Adipocyte (in vitro differentiated cells): ENCODE data around the gene LURAP1L.

Experiments
- DNase-seq: peaks from one replicate; pipeline ENCODE4 v3.0.0-alpha.2; 2015; ENCODE audit warnings: low read depth
- H3K27me3 ChIP-seq: replicated peaks from 2 replicates; pipeline ENCODE4 v1.7.0; 2013; ENCODE audit warnings: mild to moderate bottlenecking, low read length, moderate library complexity; ENCODE audit not compliant: control insufficient read depth, insufficient read depth
- H3K36me3 ChIP-seq: 2 replicates; pipeline ENCODE4 v1.7.0; 2013; ENCODE audit warnings: low read length, mild to moderate bottlenecking, moderate library complexity; ENCODE audit not compliant: control insufficient read depth, insufficient read depth, severe bottlenecking
- H3K4me1 ChIP-seq: 2 replicates; pipeline ENCODE4 v1.7.0; 2013; ENCODE audit warnings: mild to moderate bottlenecking, low read length, moderate library complexity; ENCODE audit not compliant: control insufficient read depth, insufficient read depth
- H3K4me3 ChIP-seq: 2 replicates; pipeline ENCODE4 v1.7.0; 2013; ENCODE audit warnings: mild to moderate bottlenecking, low read length, moderate library complexity
- H3K9ac ChIP-seq: 2 replicates; pipeline ENCODE4 v1.7.0; 2013; ENCODE audit warnings: mild to moderate bottlenecking, low read length, moderate library complexity
- H3K9me3 ChIP-seq: 2 replicates; pipeline ENCODE4 v1.7.0; 2013; ENCODE audit warnings: mild to moderate bottlenecking, low read length, moderate library complexity; ENCODE audit not compliant: control insufficient read depth

Gene LURAP1L

DNA sequence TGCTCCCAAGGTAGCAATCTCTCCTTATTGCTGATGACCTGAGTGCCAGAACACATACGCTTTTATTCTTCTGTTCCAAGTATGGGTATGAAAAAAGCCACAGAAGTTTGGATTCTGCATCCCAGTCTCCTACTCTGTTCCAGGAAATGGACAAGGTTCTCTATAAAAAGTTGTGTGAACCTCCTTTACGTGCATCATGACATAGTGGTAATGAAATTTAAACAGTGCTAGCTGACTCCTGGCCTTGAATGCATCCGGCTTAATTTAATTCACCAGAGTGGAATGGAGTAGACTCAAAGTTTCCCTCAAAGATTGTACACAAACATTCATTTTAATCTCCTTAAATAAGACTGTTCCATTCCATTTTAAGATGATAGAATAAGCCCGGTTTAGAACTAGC lies 68.9 kb downstream of the LURAP1L start:
- DNase-seq: peak; percentile 35

DNA sequence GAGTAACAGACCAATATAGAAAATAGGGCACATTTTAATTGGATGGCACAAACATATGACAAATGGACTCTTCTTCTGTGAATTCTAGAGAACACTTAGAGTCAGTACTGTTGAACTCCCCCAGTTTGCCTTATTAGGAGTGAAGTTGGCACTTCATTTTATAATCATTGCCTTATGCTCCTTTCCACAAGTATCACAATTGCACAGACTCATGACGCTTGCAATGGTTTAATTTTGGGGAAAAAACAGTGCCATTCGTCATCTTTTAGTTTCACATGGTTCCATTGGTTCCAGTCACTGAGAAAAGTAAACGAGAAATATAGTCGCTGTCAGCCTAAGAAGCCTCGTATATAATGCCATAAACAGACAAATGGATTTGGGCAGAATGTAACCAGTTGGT lies 71.2 kb downstream of the LURAP1L start:
- Histone ChIP-seq H3K36me3 (no peaks in the 10 kb centered on the region), H3K9ac (no peak overlapping the region), H3K4me1 (peaks cover 12% of the 10 kb centered on the region), H3K4me3 (no peak overlapping the region), H3K27me3 (no peaks in the 10 kb centered on the region), H3K9me3 (no peaks in the 10 kb centered on the region)
- DNase-seq: no peak

More for the DNA sequence above, 68.9 kb downstream of the LURAP1L start:
- H3K9me3 ChIP-seq: no peaks in the 10 kb centered on the region
- H3K27me3 ChIP-seq: no peaks in the 10 kb centered on the region
- no peak overlapping the region for H3K9ac ChIP-seq
- peaks cover 6% of the 10 kb centered on the region for H3K4me1 ChIP-seq
- no peak overlapping the region for H3K4me3 ChIP-seq
- H3K36me3 ChIP-seq: no peaks in the 10 kb centered on the region

DNA sequence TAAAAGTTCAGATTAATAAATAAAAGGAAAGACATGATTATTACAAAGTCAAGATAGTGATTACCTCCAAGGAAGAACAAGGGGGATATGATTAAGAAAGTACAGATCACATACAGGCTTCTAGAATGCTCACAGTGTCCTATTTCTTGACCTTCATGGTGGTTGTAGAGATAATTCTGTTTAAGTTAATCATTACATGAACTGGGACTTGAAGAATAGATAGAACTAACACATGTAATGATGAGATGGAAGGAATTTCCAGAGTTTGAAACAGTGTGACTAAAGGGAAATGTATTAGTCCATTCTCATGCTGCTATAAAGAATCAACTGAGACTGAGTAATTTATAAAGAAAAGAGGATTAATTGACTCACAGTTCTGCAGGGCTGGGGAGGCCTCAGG lies 72.7 kb downstream of the LURAP1L start:
- no peak overlapping the region for H3K4me3 ChIP-seq
- peaks cover 18% of the 10 kb centered on the region for H3K4me1 ChIP-seq
- H3K9me3 ChIP-seq: no peaks in the 10 kb centered on the region
- DNase-seq: no peak
- H3K27me3 ChIP-seq: no peaks in the 10 kb centered on the region
- H3K36me3 ChIP-seq: no peaks in the 10 kb centered on the region
- H3K9ac ChIP-seq: no peak overlapping the region

DNA sequence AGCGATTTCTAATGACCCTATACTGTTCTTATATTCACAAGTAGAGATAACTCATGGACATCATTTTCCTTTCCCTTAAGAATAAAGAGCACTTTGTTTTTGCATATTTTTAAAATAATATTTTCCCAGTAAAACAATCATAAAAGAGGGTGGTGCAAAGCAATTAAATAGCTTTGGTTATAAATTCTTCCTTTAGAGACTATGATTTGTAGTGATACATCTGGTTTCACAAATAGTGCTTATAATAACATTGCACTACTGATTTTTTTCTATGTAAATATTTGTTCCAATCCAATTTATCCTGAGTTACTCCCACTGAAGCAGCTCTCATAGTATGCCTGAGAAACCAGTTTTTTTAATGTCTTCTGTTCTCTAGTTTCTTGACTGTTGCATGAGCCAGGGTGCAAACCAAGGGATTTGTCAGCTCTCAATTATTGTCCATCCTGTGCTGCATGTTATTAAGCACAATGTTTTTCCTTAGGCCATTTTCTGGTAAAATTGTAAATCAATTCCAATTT lies 74.7 kb downstream of the LURAP1L start:
- Histone ChIP-seq H3K4me1 (peaks cover 23% of the 10 kb centered on the region), H3K9ac (no peak overlapping the region), H3K36me3 (no peaks in the 10 kb centered on the region), H3K4me3 (no peak overlapping the region), H3K9me3 (no peaks in the 10 kb centered on the region), H3K27me3 (no peaks in the 10 kb centered on the region)
- DNase-seq: peak; percentile 24

DNA sequence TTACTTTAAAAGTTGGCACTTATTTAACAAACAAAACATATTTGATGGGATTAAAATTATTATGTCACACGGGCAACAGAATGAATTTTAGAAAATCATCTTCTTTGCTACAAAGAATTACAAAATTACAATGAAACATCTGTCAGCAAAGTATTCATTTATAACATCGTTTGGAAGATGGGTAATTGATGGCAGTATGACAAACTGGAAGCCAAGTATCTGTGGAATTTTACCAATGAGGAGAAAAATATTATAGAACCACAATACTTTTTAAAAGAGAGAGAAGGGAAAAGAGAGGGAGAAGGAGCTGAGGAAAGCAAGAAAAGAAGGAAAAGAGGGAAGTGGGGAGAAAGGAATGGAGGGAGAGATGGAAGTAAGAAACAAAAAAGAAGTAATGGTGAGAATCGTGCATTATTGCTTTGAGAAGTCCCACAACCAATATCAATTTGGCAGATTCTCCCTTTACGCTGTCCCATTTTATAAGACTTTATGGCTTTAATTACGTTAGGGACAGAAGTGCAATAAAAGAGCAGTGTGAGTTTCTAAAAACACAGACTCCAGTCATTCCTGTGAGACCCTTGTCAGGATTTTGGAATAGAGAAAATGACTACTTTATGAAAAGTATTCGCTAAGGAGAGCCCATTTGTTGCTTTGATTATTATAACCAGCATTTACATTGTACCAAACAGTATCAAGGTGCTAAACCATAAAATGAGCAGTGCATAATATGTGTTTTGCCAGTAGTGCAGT lies 76.7 kb downstream of the LURAP1L start:
- H3K36me3 ChIP-seq: no peaks in the 10 kb centered on the region
- DNase-seq: no peak

DNA sequence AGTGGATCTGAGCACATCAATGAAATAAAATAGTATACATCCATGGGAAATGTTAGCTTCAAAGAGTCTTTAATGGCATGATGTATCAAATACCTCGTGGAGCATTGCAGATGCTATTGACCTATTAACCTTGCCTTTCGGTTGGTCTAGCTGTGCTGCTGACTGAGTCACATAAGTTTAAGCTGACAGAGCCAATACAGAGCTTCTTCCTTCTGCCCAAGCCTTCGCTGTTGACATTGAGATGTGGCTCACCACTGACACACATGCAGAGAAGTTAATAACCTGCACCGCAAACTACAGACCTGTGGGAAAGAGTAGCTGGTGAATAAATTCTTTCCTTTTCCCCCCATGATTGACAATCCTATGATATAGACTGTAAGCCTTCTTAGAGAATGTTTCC lies 78.2 kb downstream of the LURAP1L start:
- no peaks in the 10 kb centered on the region for H3K27me3 ChIP-seq
- no peak overlapping the region for H3K9ac ChIP-seq
- DNase-seq: no peak
- H3K9me3 ChIP-seq: no peaks in the 10 kb centered on the region
- no peak overlapping the region for H3K4me3 ChIP-seq
- no peaks in the 10 kb centered on the region for H3K36me3 ChIP-seq
- H3K4me1 ChIP-seq: peaks cover 28% of the 10 kb centered on the region

More for the DNA sequence above, 76.7 kb downstream of the LURAP1L start:
- Histone ChIP-seq H3K4me3 (no peak overlapping the region), H3K27me3 (no peaks in the 10 kb centered on the region), H3K4me1 (peaks cover 28% of the 10 kb centered on the region), H3K9me3 (no peaks in the 10 kb centered on the region), H3K9ac (no peak overlapping the region)

DNA sequence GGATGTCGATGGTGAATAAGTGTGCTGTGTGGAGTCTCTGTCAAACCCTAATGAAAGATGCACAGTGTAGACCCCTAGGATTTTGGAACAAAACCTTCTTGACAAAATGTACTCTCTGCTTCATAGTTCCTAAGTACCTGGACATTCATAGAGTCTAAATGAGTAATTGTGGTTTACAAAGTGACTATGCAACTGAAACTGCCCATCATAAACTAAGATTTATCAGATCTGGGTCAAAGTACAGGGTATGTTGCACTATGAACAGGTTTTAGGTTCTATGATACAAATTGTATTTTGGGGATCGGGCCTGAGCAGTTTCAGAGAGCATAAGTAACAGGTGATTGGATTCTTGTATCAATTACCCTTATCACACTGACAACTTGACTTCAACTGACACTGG lies 79.4 kb downstream of the LURAP1L start:
- no peaks in the 10 kb centered on the region for H3K27me3 ChIP-seq
- H3K9me3 ChIP-seq: no peaks in the 10 kb centered on the region
- DNase-seq: no peak
- no peaks in the 10 kb centered on the region for H3K36me3 ChIP-seq
- peaks cover 28% of the 10 kb centered on the region for H3K4me1 ChIP-seq
- no peak overlapping the region for H3K4me3 ChIP-seq
- H3K9ac ChIP-seq: no peak overlapping the region

DNA sequence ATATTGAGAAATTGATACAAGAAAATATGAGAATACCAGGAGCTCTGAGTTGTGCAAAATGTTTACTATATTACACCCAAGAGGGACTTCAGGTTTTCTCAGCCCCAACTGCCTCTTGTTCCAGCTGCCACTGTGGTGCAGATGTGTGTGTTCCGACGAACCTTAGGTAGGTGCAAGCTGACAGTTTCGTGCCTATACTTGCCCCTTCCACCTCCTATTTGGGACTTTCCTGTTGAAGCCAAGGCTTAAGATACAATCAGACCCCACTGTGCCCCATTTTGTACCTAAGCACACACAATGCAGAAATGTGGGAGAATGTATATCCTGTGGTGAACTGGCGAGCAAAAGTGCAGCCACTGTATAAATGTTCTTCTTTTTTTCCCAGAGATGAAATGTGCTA lies 80.2 kb downstream of the LURAP1L start:
- Histone ChIP-seq H3K36me3 (no peaks in the 10 kb centered on the region), H3K4me1 (peaks cover 31% of the 10 kb centered on the region), H3K9me3 (no peaks in the 10 kb centered on the region), H3K27me3 (no peaks in the 10 kb centered on the region), H3K9ac (no peak overlapping the region), H3K4me3 (no peak overlapping the region)
- DNase-seq: no peak

DNA sequence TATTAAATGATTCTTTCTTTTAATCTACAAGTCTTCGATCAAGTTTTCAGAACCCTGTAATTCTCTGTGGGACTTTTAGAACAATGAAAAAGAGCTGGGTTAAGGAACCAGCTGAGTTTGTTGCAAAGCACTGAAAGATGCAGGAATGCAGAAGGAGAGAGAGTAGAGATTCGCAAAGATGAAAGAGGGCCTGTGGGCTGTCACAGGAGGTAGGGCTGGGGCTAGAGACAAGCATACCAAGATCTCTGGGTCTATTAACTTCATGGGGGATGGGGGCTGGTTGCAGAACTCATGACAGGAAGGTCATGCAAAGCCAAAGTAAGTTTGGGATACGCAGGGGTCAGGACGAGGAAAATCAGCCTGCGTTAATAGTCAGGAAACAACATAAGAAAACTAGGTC lies 81.8 kb downstream of the LURAP1L start:
- no peak overlapping the region for H3K4me3 ChIP-seq
- H3K4me1 ChIP-seq: peaks cover 21% of the 10 kb centered on the region
- no peaks in the 10 kb centered on the region for H3K9me3 ChIP-seq
- H3K27me3 ChIP-seq: no peaks in the 10 kb centered on the region
- DNase-seq: no peak
- H3K36me3 ChIP-seq: no peaks in the 10 kb centered on the region
- no peak overlapping the region for H3K9ac ChIP-seq

DNA sequence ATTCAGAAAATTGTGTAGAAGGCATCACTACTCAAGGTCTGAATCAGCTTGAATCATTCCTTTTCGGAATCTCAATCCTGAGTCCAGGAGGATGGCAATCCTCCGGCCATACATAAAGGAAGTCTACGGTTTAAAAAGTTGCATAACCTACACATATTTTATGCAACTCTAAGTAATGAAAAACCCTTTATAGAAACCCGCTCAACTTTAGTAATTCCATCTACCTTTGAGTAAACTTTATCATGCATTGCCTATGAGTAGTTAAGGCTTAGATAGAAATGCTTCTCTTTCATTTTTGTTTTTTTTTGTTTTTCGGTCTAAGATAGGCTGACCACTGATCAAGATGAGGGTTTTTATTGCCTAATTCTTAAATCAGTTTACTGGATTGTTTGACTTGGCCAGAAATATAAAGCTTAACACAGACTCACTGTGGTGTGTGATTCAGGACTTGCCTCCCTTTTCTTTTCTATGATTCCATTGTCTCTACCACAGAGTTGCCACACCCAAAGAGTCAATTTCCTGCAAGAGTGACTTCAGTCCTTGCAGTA lies 85.0 kb downstream of the LURAP1L start:
- H3K27me3 ChIP-seq: no peaks in the 10 kb centered on the region
- peak; percentile 83 for DNase-seq
- H3K36me3 ChIP-seq: no peaks in the 10 kb centered on the region
- H3K4me3 ChIP-seq: peak overlapping the region; percentile 72
- H3K9me3 ChIP-seq: no peaks in the 10 kb centered on the region
- H3K9ac ChIP-seq: peak overlapping the region; percentile 73
- H3K4me1 ChIP-seq: peaks cover 25% of the 10 kb centered on the region

DNA sequence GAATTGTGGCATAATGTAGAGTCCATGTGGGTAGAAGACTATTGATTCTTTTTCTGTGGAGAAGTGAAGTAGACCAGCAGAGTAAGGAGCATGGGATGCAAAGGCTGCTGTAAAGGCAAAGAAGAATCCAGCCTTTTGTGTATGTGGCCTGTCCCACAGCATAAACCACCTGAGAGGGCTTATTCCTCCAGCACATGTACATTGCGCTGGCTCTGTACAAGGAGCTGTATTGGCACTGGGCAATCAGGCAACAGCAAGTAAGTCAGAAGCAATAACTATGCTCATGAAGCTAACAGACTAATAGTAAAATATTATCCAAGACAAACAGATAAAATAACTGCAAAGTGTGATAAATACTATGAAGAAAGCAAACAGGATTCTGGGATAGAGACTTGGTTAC lies 86.2 kb downstream of the LURAP1L start:
- Histone ChIP-seq H3K36me3 (no peaks in the 10 kb centered on the region), H3K4me1 (peaks cover 18% of the 10 kb centered on the region), H3K9me3 (no peaks in the 10 kb centered on the region), H3K4me3 (no peak overlapping the region), H3K27me3 (no peaks in the 10 kb centered on the region), H3K9ac (no peak overlapping the region)
- DNase-seq: no peak
